ENCODE results near the gene ATG5. TPM values are rescaled to one million over a fixed set of nuclear protein-coding genes. Genes with fewer than 3 reads are reported as not detected.
"Not testable (repeated sequence)": the region's sequence is repeated elsewhere in the genome, so short reads cannot be mapped to it uniquely, and the experiment has no call there.

The ATG5 gene
- total RNA-seq, 1 donor from 2014 or later, result 16.0 TPM

DNA sequence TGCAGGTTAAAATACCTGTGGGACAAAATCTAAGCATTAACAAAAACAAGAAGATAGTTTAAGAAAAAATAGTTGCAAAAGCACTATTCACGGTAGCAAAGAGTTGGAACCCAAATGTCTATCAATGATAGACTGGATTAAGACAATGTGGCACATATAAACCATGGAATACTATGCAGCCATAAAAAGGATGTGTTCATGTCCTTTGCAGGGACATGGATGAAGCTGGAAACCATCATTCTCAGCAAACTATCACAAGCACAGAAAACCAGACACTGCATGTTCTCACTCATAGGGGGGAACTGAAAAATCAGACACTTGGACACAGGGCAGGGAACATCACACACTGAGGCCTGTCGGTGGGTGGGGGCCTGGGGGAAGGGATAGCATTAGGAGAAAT, 65.8 kb downstream of the ATG5 start:
- ATAC-seq; DNase-seq (ENCODE audit: low spot score): not testable (repeated sequence)

DNA sequence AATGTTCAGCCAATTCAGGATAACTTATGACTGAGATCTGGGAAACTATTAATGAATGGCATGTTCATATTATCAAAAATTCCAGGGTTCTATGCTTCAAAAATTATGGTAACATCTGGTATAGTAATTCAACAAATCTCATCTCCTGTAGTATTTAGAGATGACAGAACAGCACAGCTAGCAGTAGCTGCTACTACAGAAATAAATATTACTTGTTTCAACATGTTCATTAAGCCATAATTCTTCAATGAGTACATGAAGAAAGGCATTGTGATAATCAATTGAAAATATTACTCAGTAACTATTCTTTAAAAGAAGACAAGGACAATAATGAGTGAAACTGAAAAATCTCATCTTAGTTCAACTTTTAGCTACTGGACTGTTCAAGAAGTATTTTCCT, 66.8 kb downstream of the ATG5 start:
- no peak for DNase-seq (ENCODE audit: low spot score)
- ATAC-seq, result no peak

DNA sequence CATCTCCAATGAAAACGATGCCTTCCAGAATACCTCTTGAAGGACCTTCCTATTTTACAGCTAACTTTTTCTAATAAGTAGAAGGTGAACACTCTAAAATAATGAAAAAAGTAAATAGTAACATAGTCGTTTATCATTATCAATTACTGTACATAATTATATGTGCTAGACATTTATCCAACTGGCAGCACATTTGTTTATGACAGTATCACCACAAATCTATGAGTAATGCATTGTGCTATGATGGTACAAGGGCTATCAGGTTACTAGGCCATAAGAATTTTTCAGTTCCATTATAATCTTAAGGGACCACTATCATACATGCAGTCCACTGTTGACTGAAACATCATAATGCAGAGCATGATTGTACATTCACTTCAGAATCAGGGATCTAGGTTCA, 68.4 kb downstream of the ATG5 start:
- DNase-seq (ENCODE audit: low spot score) (no peak), ATAC-seq (no peak)

GRCh38 chr6:106256201-106256968, 69.2 kb downstream of the ATG5 start:
- no peak for DNase-seq (ENCODE audit: low spot score)
- ATAC-seq, result peak; percentile 51

GRCh38 chr6:106255306-106255705, 70.3 kb downstream of the ATG5 start:
- DNase-seq (ENCODE audit: low spot score) (no peak), ATAC-seq (no peak)

DNA sequence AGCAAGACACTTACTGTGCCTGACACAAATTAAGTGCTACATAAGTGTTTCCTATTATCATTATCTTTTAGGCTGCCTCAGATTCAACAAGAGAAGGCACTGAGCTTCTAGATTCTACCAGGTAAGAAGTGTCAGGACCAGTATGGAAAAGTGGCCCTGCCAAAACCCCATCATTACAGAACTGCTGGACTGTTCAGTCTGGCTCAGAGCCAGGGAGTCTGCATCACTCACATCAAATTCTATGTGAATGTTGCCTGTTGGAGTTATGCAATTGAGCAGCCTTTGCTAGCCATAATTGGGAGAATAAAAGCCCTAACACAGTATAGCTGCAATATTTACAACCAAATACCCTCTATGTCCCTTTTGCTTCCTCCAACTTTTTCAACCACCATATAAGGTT, 70.9 kb downstream of the ATG5 start:
- ATAC-seq (no peak), DNase-seq (ENCODE audit: low spot score) (no peak)

DNA sequence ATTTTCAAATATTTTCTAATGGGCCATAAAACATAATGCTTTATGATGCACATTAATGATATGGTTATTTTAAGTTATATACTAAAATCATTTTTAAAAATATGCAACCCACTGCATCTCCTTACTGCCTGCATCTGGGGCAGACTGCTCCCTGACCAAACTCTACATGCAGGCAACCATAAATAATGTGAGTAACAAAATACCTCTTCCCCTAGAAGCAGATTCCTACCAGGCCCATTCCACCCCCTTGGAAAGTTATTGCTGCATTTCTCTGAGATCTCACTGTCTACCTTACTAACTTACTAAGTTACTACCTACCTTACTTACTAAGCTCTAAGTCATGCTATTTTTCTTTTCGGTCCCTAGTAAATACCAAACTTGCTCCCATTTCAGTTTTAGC, 71.8 kb downstream of the ATG5 start:
- DNase-seq (ENCODE audit: low spot score) (no peak), ATAC-seq (no peak)

DNA sequence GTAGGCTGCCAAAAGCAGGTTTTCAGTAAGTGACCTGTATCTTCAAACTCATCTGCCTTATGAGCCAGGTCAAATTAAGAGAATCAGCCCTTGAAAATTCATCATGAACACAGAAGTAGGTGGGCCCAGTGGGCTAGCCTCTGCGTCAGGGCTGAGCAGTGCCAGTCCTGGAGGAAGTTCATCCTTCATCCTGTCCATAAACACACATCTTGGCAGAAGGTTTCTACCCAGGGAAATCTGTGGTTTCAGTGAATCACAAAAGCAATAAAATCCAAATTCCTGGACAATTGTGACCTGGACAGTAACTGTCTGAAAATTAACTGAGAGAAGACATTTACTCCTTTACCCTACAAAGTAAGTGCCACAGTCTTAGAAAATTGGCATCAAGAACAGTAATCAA, 72.4 kb downstream of the ATG5 start:
- ATAC-seq, result no peak
- DNase-seq (ENCODE audit: low spot score), result no peak

- ATAC-seq (no peak), DNase-seq (ENCODE audit: low spot score) (no peak)
Measured at GRCh38 chr6:106252687-106253086, 72.9 kb downstream of the ATG5 start.

DNA sequence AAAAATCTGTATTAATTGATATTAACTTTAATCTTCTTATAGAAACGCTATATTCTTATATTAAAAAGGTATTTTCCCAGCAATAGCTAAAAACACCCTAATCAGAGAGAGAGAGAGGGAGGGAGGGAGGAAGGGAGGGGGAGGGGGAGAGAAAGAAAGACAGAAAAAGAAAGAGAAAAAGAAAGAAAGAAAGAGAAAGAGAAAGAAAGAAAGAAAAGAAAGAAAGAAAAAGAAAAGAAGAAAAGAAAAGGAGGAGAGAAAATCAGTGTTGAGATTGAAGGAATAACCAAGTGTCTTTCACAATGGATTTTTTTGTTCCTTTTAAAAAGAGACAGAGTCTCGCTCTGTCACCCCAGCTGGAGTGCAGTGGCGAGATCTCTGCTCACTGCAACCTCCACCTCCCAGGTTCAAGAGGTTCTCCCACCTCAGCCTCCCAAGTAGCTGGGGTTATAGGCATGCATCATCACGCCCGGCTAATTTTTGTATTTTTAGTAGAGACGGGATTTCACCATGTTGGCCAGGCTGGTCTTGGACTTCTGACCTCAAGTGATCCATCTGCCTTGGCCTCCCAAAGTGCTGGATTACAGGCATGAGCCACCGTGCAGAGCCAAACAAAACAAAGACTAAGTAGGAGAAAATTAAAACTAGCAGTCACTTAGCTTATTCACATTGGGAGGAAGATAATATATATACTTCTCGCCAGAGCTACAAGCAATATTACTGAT, 73.9 kb downstream of the ATG5 start:
- ATAC-seq, result peak; percentile 63
- not testable (repeated sequence) for DNase-seq (ENCODE audit: low spot score)

DNA sequence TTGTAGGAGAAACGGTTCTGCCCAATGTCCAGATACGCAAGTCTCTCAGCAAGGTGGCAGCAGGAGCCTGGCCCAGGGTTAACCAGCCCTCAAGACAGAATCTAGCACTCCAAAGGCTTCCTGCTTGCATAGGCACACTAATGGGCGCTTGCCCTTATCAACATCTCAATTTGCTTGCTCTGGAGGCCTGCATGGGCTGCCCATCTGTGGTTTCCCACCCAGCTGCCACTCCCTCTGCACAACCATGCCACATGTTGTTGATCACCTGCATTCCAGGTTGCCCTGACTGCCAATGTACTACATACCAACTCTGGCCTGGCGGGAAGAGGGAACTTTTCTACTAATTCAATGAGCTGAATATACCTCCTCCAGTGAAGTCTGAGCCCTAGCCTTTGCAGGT, 74.6 kb downstream of the ATG5 start:
- no peak for ATAC-seq

GRCh38 chr6:106249658-106250057, 75.9 kb downstream of the ATG5 start:
- no peak for DNase-seq (ENCODE audit: low spot score)
- ATAC-seq, result no peak

More for the DNA sequence above, 74.6 kb downstream of the ATG5 start:
- DNase-seq (ENCODE audit: low spot score), result no peak

GRCh38 chr6:106247733-106248132, 77.8 kb downstream of the ATG5 start:
- DNase-seq (ENCODE audit: low spot score), result no peak
- no peak for ATAC-seq

DNA sequence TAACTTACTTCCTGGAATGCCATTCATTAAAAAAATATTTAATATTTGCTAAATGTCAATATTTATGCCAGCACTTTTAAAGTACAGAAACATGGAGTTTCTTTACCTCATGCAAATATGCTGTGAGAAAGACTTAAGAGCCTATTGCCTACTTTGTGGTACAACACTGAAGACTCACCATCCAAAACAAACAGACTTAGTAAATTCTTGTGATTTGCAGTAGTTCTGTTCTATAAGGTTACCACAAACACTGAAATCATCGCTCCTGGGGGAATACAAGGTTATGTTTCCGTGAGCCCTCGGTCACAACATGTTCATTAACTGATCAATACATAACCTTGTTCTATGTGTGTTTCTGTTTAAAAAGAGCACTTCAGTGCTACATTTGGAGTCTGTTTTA, 78.3 kb downstream of the ATG5 start:
- ATAC-seq (no peak), DNase-seq (ENCODE audit: low spot score) (no peak)

GRCh38 chr6:106244931-106245330, 80.6 kb downstream of the ATG5 start:
- DNase-seq (ENCODE audit: low spot score) (no peak), ATAC-seq (no peak)

DNA sequence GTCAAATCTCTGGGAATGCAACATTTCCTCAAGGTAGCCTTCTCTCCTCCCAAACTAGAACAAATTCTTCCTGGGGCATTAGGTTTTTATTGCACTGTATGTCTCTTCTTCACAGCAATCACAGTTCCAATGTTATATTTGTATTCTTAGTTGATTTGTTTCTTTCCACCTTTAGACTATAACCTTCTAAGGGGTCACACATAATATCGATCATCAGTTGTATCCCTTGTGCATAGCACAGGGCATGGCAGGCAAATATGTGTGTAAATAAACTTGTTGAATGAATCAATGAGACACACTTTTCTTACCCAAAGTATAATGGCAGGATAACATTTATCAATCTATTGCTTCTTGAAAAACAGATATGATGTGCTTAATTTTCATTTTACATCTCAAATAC, 81.0 kb downstream of the ATG5 start:
- ATAC-seq (peak; percentile 56), DNase-seq (ENCODE audit: low spot score) (no peak)

GRCh38 chr6:106243261-106243660, 82.3 kb downstream of the ATG5 start:
- ATAC-seq, result no peak
- no peak for DNase-seq (ENCODE audit: low spot score)

DNA sequence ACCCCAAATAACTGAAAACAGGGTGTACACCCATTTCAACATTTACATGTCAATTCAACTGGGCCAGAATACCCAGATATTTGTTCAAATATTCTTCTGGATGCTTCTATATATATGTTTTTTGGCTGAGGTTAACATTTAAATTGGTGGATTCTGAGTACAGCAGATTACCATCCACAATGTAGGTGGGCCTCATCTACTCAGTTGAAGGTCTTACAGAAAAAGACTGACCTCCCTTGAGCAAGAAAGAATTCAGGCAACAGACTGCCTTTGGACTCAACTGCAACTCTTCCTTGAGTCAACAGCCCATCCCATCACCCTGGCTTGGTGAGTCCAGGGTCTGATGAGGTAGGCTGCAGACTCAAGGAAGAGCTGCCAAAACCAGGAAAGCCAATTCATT, 84.1 kb downstream of the ATG5 start:
- DNase-seq (ENCODE audit: low spot score) (no peak), ATAC-seq (no peak)

- DNase-seq (ENCODE audit: low spot score) (no peak), ATAC-seq (peak; percentile 79)
Measured at GRCh38 chr6:106237286-106237685, 88.3 kb downstream of the ATG5 start.

- not testable (repeated sequence) for DNase-seq (ENCODE audit: low spot score)
Measured at GRCh38 chr6:106229876-106230445, 95.6 kb downstream of the ATG5 start.

GRCh38 chr6:106227612-106228507, 97.7 kb downstream of the ATG5 start:
- no peak for ATAC-seq
- DNase-seq (ENCODE audit: low spot score), result no peak

More at GRCh38 chr6:106229876-106230445, 95.6 kb downstream of the ATG5 start:
- ATAC-seq, result not testable (repeated sequence)
